Stimulated activated naive B cell treated with anti-CD40 and anti-IgM and Interleukin-4, amounts not matched to agents 10 μg/mL and 1 μg/mL and 100 μg/mL, for 72 hours (primary cell): ENCODE data around the gene TUBGCP6.

ENCODE experiments used
- ATAC-seq, 2 donors: fragments of 150-1000 bp; cut with Tn5 transposase; replicated peaks; 2 replicates each; pipeline ENCODE4 v1.10.0; 2021; ENCODE audit warnings: moderate library complexity in 1 of 2
- DNase-seq: peaks from one replicate; pipeline ENCODE4 v3.0.0; 2021
- H3K27ac Mint-ChIP-seq: one replicate; pipeline ENCODE4 v1.8.0; 2022; ENCODE audit warnings: mild to moderate bottlenecking, mixed read lengths
- H3K27me3 Mint-ChIP-seq, 2 donors: one replicate each; pipeline ENCODE4 v1.8.0; 2022; ENCODE audit warnings: mixed read lengths in 2 of 2
- H3K36me3 Mint-ChIP-seq, 2 donors: one replicate each; pipeline ENCODE4 v1.8.0; 2022; ENCODE audit warnings: mixed read lengths in 2 of 2, mild to moderate bottlenecking in 1 of 2
- H3K4me1 Mint-ChIP-seq, 2 donors: one replicate each; pipeline ENCODE4 v1.8.0; 2022; ENCODE audit warnings: mixed read lengths in 2 of 2, mild to moderate bottlenecking in 1 of 2
- H3K4me3 Mint-ChIP-seq, 2 donors: one replicate each; pipeline ENCODE4 v1.8.0; 2022; ENCODE audit warnings: mild to moderate bottlenecking in 2 of 2, mixed read lengths in 2 of 2, moderate library complexity in 1 of 2
- H3K9me3 Mint-ChIP-seq, 2 donors: one replicate each; pipeline ENCODE4 v1.8.0; 2022; ENCODE audit warnings: mixed read lengths in 2 of 2, mild to moderate bottlenecking in 1 of 2

TUBGCP6 gene

DNA sequence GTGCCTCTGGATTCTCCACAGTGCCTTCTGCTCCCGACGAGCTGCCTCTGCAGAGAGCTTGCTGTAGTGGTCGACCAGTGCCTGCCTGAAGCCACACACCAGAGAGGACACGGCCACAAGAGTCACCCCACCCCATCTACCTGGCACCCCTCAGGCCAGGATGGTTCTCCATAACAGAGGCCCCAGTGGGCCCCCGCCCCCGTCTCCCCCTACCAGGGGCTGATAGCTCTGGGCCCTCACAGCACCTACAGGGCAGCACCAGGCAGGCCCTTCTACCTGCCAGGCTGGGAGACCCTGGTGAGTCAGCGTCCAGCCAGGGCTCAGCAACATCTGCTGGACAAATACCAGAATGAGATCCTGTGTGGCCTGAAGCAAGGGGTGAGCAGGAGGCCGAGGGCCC, 22.3 kb downstream of the TUBGCP6 start:
- no peaks in the 10 kb centered on the region for H3K27me3 Mint-ChIP-seq
- ATAC-seq = no peak
- H3K4me1 Mint-ChIP-seq = peaks cover 6 to 21% of the 10 kb centered on the region in 2 donors

DNA sequence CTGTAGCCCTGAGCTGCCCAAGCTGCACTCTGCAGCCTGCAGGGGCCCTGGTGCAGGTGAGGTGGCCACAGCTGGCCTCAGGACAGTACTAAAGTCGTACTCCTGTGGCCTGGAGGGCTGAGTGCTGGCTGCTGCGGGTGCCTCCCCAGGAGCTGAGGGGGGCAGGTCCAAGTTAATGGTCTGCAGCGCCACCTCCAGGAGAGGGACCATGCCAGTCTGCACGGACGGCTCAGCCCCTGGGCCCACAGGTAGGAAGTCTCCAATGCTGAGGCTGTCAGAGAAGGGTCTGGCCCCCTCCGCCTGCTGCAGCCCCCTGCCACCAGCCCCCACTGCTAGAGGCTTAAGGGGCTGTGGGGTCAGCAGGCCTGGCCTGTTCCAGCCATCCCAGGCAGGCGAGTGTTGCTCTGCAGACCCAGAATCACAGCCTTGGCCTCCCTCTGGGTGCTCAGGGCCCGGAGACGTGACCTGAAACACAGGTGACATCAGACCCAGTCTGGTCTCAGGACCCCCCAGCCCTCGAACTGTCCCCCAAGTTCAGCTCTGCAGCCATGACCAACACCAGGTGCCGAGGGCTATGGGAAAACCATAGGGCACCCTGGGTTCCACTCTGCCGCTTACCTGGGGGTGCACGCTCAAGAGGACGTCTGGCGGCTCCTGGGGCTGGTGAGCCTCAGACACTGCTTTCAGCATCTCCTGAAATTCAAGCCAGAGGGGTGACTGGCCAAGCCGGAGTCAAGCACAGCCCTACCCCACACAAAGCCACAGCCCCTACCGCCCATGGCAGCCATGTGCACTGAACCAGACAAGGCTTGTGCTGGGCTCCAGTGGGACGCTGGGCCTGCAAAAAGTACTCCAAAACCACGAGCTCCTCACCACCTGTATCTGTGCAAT, 23.2 kb downstream of the TUBGCP6 start:
- no peaks in the 10 kb centered on the region for H3K9me3 Mint-ChIP-seq
- no peaks in the 10 kb centered on the region for H3K27me3 Mint-ChIP-seq
- no peak overlapping the region for H3K27ac Mint-ChIP-seq
- ATAC-seq (no peak), DNase-seq (no peak)
- peaks cover 49 to 66% of the 10 kb centered on the region in 2 donors for H3K36me3 Mint-ChIP-seq
- peaks cover 5 to 24% of the 10 kb centered on the region in 2 donors for H3K4me1 Mint-ChIP-seq
- no peak overlapping the region for H3K4me3 Mint-ChIP-seq

More for the DNA sequence above, 22.3 kb downstream of the TUBGCP6 start:
- Mint-ChIP-seq H3K9me3 (no peaks in the 10 kb centered on the region), H3K4me3 (no peak overlapping the region), H3K27ac (no peak overlapping the region), H3K36me3 (peaks cover 48 to 67% of the 10 kb centered on the region in 2 donors)
- DNase-seq = no peak

DNA sequence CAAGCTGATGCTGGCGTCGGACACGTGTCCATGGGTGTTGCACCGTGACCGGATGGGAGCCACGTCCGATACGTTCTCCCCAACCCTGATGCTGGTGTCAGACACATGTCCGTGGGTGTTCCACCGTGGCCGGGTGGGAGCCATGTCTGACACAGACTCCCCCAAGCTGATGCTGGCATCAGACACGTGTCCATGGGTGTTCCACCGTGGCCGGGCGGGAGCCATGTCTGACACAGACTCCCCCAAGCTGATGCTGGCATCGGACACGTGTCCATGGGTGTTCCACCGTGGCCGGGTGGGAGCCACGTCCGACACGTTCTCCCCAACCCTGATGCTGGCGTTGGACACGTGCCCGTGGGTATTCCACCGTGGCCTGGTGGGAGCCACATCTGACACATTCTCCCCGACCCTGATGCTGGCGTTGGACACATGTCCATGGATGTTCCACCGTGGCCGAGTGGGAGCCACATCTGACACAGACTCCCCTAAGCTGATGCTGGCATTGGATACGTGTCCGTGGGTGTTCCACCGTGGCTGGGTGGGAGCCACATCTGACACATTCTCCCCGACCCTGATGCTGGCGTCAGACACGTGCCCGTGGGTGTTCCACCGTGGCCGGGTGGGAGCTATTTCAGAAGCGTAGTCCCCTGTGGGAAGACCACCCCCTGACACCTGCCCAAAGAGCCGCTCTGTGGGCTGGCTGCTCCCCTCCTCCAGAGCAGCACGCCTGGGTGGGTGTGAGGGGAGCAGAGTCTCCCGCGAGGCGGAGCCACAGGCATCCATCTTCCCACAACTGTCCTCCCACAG, 24.0 kb downstream of the TUBGCP6 start:
- Mint-ChIP-seq H3K4me3 (no peak overlapping the region), H3K27ac (no peak overlapping the region), H3K9me3 (no peaks in the 10 kb centered on the region), H3K36me3 (peaks cover 54 to 68% of the 10 kb centered on the region in 2 donors), H3K27me3 (no peaks in the 10 kb centered on the region), H3K4me1 (peaks cover 5 to 24% of the 10 kb centered on the region in 2 donors)
- DNase-seq = no peak
- ATAC-seq = no peak

DNA sequence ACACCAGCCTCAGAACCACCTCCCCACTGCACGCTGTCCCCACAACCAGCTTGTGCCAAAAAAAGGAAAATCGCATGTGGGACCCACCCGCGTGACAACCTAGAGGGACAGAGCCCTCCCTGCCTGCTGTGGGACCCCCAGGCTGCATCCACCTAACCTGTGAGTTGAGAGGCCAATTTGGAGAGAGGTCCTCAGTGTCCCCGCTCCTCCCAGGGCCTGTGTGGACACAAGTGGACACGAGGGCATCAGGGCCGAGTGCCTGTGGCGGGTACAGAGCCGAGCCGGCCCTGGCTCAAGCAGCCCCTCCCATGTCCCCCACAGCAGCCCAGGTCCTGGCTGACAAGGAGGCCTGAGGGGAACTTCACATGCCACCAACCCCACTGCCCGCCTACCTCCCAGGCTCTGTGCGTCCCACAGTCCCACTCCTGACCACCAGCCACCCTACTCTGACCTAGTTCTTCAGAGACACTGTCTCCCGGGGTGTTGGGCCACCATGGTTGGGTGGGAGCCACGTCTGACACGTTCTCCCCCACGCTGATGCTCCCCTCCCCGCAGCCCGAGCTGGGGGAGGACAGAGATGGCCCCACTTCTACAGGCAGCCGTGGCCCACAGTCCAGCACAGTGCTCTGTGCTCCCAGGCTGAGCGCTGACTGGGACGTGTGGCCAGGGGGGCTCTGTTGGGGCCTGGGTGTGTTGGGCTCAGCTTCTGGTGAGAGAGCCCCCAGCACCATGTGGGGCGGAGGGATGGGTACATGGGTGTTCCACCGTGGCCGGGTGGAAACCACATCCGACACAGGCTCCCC, 24.8 kb downstream of the TUBGCP6 start:
- Mint-ChIP-seq H3K4me3 (no peak overlapping the region), H3K36me3 (peaks cover 54 to 70% of the 10 kb centered on the region in 2 donors), H3K4me1 (peaks cover 8 to 28% of the 10 kb centered on the region in 2 donors), H3K27ac (no peak overlapping the region), H3K27me3 (no peaks in the 10 kb centered on the region), H3K9me3 (no peaks in the 10 kb centered on the region)
- ATAC-seq (no peak), DNase-seq (no peak)

DNA sequence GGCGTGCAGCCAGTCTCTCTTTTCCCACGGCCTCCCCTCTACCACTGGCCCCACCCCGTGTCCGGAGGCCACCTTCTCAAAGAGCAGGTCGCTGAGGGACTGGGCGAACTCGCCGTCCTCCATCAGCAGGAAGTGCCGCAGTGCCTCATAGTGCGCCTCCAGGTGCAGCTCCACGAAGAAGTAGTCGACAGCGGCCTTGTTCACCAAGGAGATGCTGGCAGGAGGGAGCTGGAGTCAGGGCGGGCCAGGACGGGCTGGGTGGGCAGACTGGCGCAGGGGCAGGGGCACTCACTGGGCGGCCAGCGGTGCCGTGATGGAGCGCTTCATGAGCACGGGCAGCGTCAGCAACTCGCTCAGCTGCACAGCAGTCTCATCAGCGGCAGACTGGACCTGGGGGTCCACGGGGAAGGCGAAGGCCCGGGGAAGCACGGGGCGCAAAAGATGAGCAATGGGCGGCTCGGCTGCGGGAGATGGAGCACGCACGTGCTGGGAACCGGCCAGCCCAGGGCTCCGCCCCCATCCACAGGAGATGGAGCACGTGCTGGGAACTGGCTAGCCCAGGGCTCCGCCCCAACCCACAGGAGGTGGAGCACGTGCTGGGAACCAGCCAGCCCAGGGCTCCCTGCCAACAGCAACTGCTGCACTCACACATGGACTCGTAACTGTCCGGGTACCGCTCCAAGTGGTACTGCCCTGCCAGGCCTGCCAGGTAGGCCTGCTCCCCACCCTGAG, 25.7 kb downstream of the TUBGCP6 start:
- ATAC-seq (peak; percentile 23 to 26), DNase-seq (no peak)
- Mint-ChIP-seq H3K27me3 (no peaks in the 10 kb centered on the region), H3K4me3 (no peak overlapping the region), H3K4me1 (peaks cover 11 to 32% of the 10 kb centered on the region in 2 donors), H3K9me3 (no peaks in the 10 kb centered on the region), H3K36me3 (peaks cover 58 to 72% of the 10 kb centered on the region in 2 donors), H3K27ac (no peak overlapping the region)

DNA sequence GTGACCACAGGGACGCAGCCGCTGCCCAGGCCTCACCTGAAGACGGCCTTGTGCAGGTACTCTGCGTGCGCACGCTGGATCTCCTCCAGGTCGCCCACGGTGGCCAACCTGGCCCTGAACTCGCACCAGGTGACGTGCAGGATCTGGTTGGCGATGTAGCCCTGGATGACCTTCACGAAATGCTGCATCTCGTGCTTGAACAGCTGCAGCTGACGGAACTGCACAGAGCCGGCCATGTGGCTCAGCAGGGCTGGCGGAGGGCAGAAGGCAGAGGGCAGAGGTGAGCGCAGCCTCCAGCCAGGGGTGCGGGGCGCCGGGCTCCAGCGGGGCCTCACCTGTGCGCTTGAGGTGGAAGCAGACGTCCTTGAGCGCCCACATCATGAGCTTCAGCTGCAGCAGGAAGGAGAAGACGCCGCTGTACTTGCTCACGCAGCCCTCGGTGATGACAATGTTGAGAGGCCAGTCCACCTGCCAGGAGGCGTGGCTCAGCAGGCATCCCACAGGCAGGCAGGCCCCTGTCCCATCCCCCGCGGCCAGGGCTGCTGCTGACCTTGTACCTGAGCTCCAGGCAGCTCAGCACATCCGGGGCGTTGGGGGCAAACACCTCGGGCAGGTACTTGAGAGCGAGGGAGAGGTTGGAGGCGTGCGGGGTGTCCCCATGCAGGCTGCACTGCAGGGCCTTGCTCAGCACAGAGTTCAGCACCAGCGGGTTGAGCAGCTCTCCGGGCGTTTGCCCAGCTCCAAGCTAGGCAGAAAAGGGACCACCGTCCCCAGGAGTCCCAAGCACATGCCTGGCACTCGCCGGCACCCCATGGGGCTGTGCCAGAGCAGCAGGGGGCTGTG, 26.4 kb downstream of the TUBGCP6 start:
- Mint-ChIP-seq H3K36me3 (peaks cover 57 to 74% of the 10 kb centered on the region in 2 donors), H3K27me3 (no peaks in the 10 kb centered on the region), H3K4me3 (no peak overlapping the region), H3K9me3 (no peaks in the 10 kb centered on the region), H3K27ac (peak overlapping the region; percentile 56), H3K4me1 (peaks cover 13 to 33% of the 10 kb centered on the region in 2 donors)
- DNase-seq (no peak), ATAC-seq (peak; percentile 15 to 26)

DNA sequence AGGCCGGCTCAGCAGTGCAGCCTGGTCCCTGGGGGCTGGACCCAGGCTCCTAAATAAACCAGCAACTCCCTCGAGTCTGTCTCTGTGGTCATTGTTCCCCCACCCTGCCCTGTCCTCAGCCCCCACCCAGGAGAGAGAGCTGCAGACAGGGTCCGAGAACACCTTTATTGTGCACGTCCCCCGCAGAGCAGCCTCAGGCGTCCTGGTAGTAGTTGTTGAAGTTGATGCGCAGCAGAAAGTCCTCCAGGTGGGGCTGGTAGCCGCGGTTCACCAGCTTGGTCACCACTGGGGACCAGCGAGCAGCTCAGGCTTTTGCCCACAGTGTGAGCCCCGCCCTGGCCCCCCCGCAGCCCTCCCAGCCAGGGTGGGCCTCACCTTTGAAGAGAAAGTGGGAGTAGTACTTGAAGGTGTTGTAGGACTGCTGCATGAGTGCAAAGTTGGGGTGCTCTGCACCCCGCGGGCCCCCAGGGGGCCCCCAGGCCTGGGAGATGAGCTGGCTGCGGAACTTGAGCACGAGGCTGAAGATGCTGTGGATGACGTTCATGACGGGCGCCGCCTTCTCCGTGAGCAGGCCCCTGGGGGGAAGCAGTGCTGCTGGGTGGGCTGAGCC, 27.2 kb downstream of the TUBGCP6 start:
- no peak for ATAC-seq

DNA sequence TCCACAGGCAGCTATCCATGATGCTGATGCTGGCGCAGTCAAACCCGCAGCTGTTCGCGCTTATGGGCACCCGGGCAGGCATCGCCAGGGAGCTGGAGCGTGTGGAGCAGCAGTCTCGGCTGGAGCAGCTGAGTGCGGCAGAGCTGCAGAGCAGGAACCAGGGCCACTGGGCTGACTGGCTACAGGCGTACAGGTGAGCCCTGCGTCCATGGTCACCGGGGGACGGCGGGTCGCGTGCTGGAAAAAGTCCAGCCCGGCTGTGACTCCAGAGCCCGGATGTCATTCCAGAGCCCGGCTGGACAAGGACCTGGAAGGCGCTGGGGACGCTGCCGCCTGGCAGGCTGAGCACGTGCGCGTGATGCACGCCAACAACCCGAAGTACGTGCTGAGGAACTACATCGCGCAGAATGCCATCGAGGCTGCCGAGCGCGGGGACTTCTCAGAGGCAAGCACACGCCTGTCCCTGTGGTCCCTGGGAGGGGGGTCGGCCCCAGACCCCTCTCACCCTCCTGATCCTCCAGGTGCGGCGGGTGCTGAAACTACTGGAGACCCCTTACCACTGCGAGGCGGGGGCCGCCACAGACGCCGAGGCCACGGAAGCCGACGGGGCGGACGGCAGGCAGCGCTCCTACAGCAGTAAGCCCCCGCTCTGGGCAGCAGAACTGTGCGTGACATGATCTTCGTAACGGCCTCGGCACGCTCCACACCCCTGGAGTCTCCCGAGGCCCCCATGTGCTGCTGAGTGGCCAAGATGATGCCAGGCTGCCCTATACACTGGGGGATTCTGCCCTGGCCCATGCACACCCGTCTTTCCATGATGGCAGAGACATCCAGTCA, 27.9 kb downstream of the TUBGCP6 start:
- H3K27ac Mint-ChIP-seq = peak overlapping the region; percentile 42
- no peaks in the 10 kb centered on the region for H3K9me3 Mint-ChIP-seq
- H3K4me3 Mint-ChIP-seq = no peak overlapping the region
- H3K27me3 Mint-ChIP-seq = no peaks in the 10 kb centered on the region
- H3K4me1 Mint-ChIP-seq = peaks cover 14 to 44% of the 10 kb centered on the region in 2 donors
- ATAC-seq (no peak), DNase-seq (no peak)
- peaks cover 56 to 75% of the 10 kb centered on the region in 2 donors for H3K36me3 Mint-ChIP-seq

More for the DNA sequence above, 27.2 kb downstream of the TUBGCP6 start:
- H3K36me3 Mint-ChIP-seq = peaks cover 57 to 75% of the 10 kb centered on the region in 2 donors
- no peaks in the 10 kb centered on the region for H3K27me3 Mint-ChIP-seq
- peak overlapping the region; percentile 42 for H3K27ac Mint-ChIP-seq
- peak overlapping the region in 1 of 2 donors; percentile 28 for H3K4me3 Mint-ChIP-seq
- DNase-seq = no peak
- H3K9me3 Mint-ChIP-seq = no peaks in the 10 kb centered on the region
- peaks cover 14 to 40% of the 10 kb centered on the region in 2 donors for H3K4me1 Mint-ChIP-seq

DNA sequence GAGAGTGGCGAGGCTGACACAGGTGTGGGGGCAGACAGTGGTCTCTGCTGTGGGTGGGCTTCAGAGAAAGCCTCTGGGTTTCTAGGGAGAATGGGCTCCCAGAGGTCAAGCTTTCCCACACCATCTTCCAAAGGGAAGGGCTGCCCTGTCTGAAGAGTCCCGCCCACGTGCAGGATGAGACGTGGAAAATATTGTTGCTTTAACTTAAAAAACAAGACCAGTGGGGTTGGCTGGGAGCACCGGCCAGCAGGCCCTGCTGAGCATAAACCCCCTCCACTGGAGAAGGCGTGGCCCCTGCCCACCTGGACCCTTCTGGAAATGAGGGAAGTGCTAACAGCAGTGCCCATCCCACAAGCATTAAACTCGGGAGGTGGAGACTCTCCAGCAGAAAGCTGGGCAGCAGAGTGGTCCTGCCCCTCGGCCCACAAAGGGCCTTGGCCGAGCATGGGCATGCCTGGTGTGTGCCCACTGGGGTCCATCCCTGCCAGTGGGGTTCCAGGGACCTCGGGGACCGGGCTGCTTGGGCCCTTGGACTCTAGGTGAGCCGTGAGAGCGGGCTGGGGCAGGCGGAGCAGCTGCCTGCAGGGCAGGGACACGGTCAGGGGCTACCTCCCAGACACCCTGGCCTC, 28.7 kb downstream of the TUBGCP6 start:
- H3K4me1 Mint-ChIP-seq = peaks cover 14 to 44% of the 10 kb centered on the region in 2 donors
- H3K27me3 Mint-ChIP-seq = no peaks in the 10 kb centered on the region
- no peak overlapping the region for H3K4me3 Mint-ChIP-seq
- H3K27ac Mint-ChIP-seq = peak overlapping the region; percentile 56
- H3K9me3 Mint-ChIP-seq = no peaks in the 10 kb centered on the region
- DNase-seq = no peak
- peaks cover 53 to 73% of the 10 kb centered on the region in 2 donors for H3K36me3 Mint-ChIP-seq
- no peak for ATAC-seq

DNA sequence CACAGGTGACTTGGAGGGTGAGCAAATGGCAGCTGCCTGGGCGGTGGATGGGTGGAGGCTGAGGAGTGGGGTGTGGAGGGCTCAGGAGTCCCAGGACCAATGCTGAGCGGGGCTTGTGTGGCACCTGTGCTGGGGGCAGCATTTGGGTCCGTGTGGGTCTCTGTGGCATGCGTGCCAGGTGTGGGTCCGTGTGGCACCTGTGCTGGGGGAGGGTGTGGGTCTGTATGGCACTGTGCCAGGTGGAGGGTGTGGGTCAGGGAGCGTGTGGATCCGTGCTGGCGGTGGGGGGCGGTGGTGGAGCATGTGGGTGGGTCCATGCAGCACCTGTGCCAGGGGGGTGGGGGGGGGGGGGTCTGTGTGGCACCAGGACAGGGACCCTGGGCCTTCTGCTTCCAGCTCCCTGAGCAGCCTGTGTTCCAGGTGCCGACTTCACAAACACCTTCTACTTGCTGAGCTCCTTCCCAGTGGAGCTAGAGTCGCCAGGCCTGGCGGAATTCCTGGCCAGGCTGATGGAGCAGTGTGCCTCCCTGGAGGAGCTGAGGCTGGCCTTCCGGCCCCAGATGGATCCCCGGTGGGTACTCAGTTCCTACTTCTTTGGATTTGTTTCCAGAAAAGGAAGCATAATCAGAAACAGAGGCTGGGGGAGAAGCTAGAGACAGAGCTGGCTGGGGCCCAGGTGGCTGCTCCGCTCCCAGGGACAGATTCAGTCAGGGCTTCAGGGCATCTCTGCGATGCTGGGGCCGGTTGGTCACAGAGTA, 29.3 kb downstream of the TUBGCP6 start:
- Mint-ChIP-seq H3K9me3 (no peaks in the 10 kb centered on the region), H3K27ac (peak overlapping the region; percentile 84), H3K4me3 (peak overlapping the region in 1 of 2 donors; percentile 3), H3K36me3 (peaks cover 50 to 72% of the 10 kb centered on the region in 2 donors), H3K27me3 (no peaks in the 10 kb centered on the region), H3K4me1 (peaks cover 14 to 44% of the 10 kb centered on the region in 2 donors)
- DNase-seq (no peak), ATAC-seq (no peak)

DNA sequence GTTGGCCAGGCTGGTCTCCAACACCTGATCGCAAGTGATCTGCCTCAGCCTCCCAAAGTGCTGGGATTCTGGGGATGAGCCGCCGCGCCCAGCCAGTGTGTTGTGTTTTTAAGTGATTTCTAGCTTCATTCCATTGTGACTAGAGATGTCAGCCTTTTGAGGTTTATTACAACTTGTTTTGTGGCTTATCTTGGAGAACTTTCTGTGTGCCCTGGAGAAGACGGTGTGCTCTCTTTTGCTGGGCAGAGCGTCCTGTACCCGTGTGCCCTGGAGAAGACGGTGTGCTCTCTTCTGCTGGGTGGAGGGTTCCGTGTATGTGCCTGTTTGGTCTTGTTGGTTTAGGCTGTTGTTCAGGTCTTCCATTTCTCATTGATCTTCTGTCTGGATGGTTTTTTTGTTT, 31.6 kb downstream of the TUBGCP6 start:
- H3K36me3 Mint-ChIP-seq = peaks cover 41 to 66% of the 10 kb centered on the region in 2 donors
- ATAC-seq (no peak), DNase-seq (no peak)
- H3K9me3 Mint-ChIP-seq = no peaks in the 10 kb centered on the region
- peak overlapping the region; percentile 45 for H3K27ac Mint-ChIP-seq
- peaks cover 19 to 40% of the 10 kb centered on the region in 2 donors for H3K4me1 Mint-ChIP-seq
- H3K4me3 Mint-ChIP-seq = no peak overlapping the region
- H3K27me3 Mint-ChIP-seq = no peaks in the 10 kb centered on the region
